MM.1S (cell line): ENCODE measurements around the gene GCLC.

ENCODE experiments used
- DNase-seq: peaks from one replicate; pipeline ENCODE4 v3.0.0-alpha.2; 2015
- H2AFZ ChIP-seq: fragments of 300-600 bp; sonication (generic); 2 replicates; pipeline ENCODE4 v1.6.0; 2016; ENCODE audit warnings: antibody characterized with exemption, low read length
- H3F3A ChIP-seq: fragments of 300-600 bp; sonication (generic); 2 replicates; pipeline ENCODE4 v1.6.1; 2016; ENCODE audit warnings: mild to moderate bottlenecking, antibody characterized with exemption, low read length, moderate library complexity, mixed read lengths; ENCODE audit not compliant: insufficient read depth
- H3K27ac ChIP-seq: fragments of 300-600 bp; sonication (generic); 2 replicates; pipeline ENCODE4 v1.5.1; 2016; ENCODE audit warnings: mild to moderate bottlenecking, low read length
- H3K27me3 ChIP-seq: fragments of 300-600 bp; sonication (generic); replicated peaks from 2 replicates; pipeline ENCODE4 v1.6.0; 2016; ENCODE audit warnings: low read length; ENCODE audit not compliant: insufficient read depth
- H3K36me3 ChIP-seq: fragments of 300-600 bp; sonication (generic); replicated peaks from 2 replicates; pipeline ENCODE4 v1.6.1; 2016; ENCODE audit warnings: mild to moderate bottlenecking, low read length, mixed read lengths; ENCODE audit not compliant: insufficient read depth
- H3K4me1 ChIP-seq: fragments of 300-600 bp; sonication (generic); 2 replicates; pipeline ENCODE4 v1.6.1; 2016; ENCODE audit warnings: low read length, mixed read lengths
- H3K4me2 ChIP-seq: fragments of 300-600 bp; sonication (generic); 2 replicates; pipeline ENCODE4 v1.6.0; 2016; ENCODE audit warnings: low read depth, low read length
- H3K4me3 ChIP-seq: fragments of 300-600 bp; sonication (generic); 2 replicates; pipeline ENCODE4 v1.5.1; 2016; ENCODE audit warnings: low read length, mixed read lengths
- H3K79me2 ChIP-seq: fragments of 300-600 bp; sonication (generic); 2 replicates; pipeline ENCODE4 v1.6.1; 2016; ENCODE audit warnings: mixed run types, low read length, mixed read lengths
- H3K9ac ChIP-seq: fragments of 300-600 bp; sonication (generic); 2 replicates; pipeline ENCODE4 v1.6.1; 2016; ENCODE audit warnings: low read length, mixed read lengths
- H3K9me2 ChIP-seq: fragments of 300-600 bp; sonication (generic); replicated peaks from 2 replicates; pipeline ENCODE4 v1.6.1; 2016; ENCODE audit warnings: mild to moderate bottlenecking, low read length, mixed read lengths; ENCODE audit not compliant: insufficient read depth
- H3K9me3 ChIP-seq: fragments of 300-600 bp; sonication (generic); replicated peaks from 2 replicates; pipeline ENCODE4 v1.6.1; 2016; ENCODE audit warnings: mild to moderate bottlenecking, low read length, mixed read lengths; ENCODE audit not compliant: insufficient read depth
- H4K20me1 ChIP-seq: fragments of 300-600 bp; sonication (generic); 2 replicates; pipeline ENCODE4 v1.6.1; 2016; ENCODE audit warnings: mild to moderate bottlenecking, low read length, moderate library complexity, mixed read lengths; ENCODE audit not compliant: insufficient read depth
- CTCF ChIP-seq: fragments of 300-600 bp; sonication (generic); IDR thresholded peaks from 2 replicates; pipeline ENCODE4 v1.5.1; 2016; ENCODE audit warnings: antibody characterized with exemption, low read length, mixed read lengths
- EZH2 ChIP-seq: fragments of 300-600 bp; sonication (generic); optimal IDR thresholded peaks from 2 replicates; pipeline ENCODE3; 2017; ENCODE audit warnings: low read depth, mild to moderate bottlenecking, antibody characterized with exemption, low read length, mixed read lengths
- EZH2phosphoT487 ChIP-seq: fragments of 300-600 bp; sonication (generic); IDR thresholded peaks from 2 replicates; pipeline ENCODE4 v1.6.1; 2018; ENCODE audit warnings: antibody characterized with exemption, low read length

GCLC gene

GRCh38 chr6:53547811-53548496 lies 3.1 kb upstream of the GCLC start:
- peaks cover 8% of the 10 kb centered on the region; the same call in 1 of the 2 replicates for H3K4me1 ChIP-seq
- no peaks in the 10 kb centered on the region for H4K20me1 ChIP-seq
- H3K9ac ChIP-seq = peak overlapping the region; percentile 20; the same call in 1 of the 2 replicates
- TF ChIP-seq EZH2 (no peak), CTCF (no peak), EZH2phosphoT487 (no peak)
- peaks cover 12% of the 10 kb centered on the region for H3K79me2 ChIP-seq
- H3K27ac ChIP-seq = peak overlapping the region; percentile 33; the same call in 1 of the 2 replicates
- H3K9me2 ChIP-seq = no peaks in the 10 kb centered on the region
- peaks cover 7% of the 10 kb centered on the region; the same call in 1 of the 2 replicates for H3F3A ChIP-seq
- DNase-seq = peak; percentile 98
- H3K27me3 ChIP-seq = peaks cover 15% of the 10 kb centered on the region
- H3K9me3 ChIP-seq = no peaks in the 10 kb centered on the region
- H3K4me3 ChIP-seq = peak overlapping the region; percentile 62
- no peaks in the 10 kb centered on the region for H3K36me3 ChIP-seq
- peak overlapping the region; percentile 61 for H3K4me2 ChIP-seq
- H2AFZ ChIP-seq = peak overlapping the region; percentile 69

- H3F3A ChIP-seq = peaks cover 7% of the 10 kb centered on the region; the same call in 1 of the 2 replicates
- H2AFZ ChIP-seq = peak overlapping the region; percentile 69
- H3K4me3 ChIP-seq = peak overlapping the region; percentile 62
- H3K9me3 ChIP-seq = no peaks in the 10 kb centered on the region
- H3K9me2 ChIP-seq = no peaks in the 10 kb centered on the region
- H3K79me2 ChIP-seq = peaks cover 17% of the 10 kb centered on the region
- peaks cover 15% of the 10 kb centered on the region for H3K27me3 ChIP-seq
- peak; percentile 10 for DNase-seq
- no peaks in the 10 kb centered on the region for H4K20me1 ChIP-seq
- H3K4me2 ChIP-seq = peak overlapping the region; percentile 61
- TF ChIP-seq EZH2 = no peak
- TF ChIP-seq EZH2phosphoT487 = no peak
- peaks cover 9% of the 10 kb centered on the region; the same call in 1 of the 2 replicates for H3K4me1 ChIP-seq
- H3K9ac ChIP-seq = no peak overlapping the region; the same call in 1 of the 2 replicates
- H3K27ac ChIP-seq = no peak overlapping the region
- H3K36me3 ChIP-seq = no peaks in the 10 kb centered on the region
These were observed 2.4 kb upstream of the GCLC start for GRCh38 chr6:53547166-53547810.

GRCh38 chr6:53546281-53546680 lies 1.4 kb upstream of the GCLC start:
- DNase-seq = no peak
- H3K79me2 ChIP-seq = peaks cover 24% of the 10 kb centered on the region
- H3K9ac ChIP-seq = no peak overlapping the region
- H3K9me2 ChIP-seq = no peaks in the 10 kb centered on the region
- no peak overlapping the region for H3K4me3 ChIP-seq
- peaks cover 9% of the 10 kb centered on the region; the same call in 1 of the 2 replicates for H3K4me1 ChIP-seq
- peaks cover 15% of the 10 kb centered on the region for H3K27me3 ChIP-seq
- H3F3A ChIP-seq = peaks cover 7% of the 10 kb centered on the region; the same call in 1 of the 2 replicates
- no peak overlapping the region for H2AFZ ChIP-seq
- no peaks in the 10 kb centered on the region for H3K9me3 ChIP-seq
- H3K27ac ChIP-seq = no peak overlapping the region
- no peaks in the 10 kb centered on the region for H4K20me1 ChIP-seq
- H3K36me3 ChIP-seq = no peaks in the 10 kb centered on the region
- TF ChIP-seq EZH2phosphoT487 (no peak), EZH2 (no peak), CTCF (no peak)
- no peak overlapping the region for H3K4me2 ChIP-seq

GRCh38 chr6:53544217-53544469 lies 758 bp downstream of the GCLC start:
- Histone ChIP-seq H3K4me3 (peak overlapping the region; percentile 96), H3K4me2 (peak overlapping the region; percentile 73), H3K27ac (peak overlapping the region; percentile 76; the same call in 1 of the 2 replicates), H3K9me2 (no peaks in the 10 kb centered on the region), H3K9ac (peak overlapping the region; percentile 78), H3F3A (peaks cover 7% of the 10 kb centered on the region; the same call in 1 of the 2 replicates), H3K79me2 (peaks cover 40% of the 10 kb centered on the region), H3K9me3 (no peaks in the 10 kb centered on the region), H3K36me3 (no peaks in the 10 kb centered on the region), H3K27me3 (peaks cover 15% of the 10 kb centered on the region), H3K4me1 (peaks cover 9% of the 10 kb centered on the region; the same call in 1 of the 2 replicates), H2AFZ (peak overlapping the region; percentile 85), H4K20me1 (no peaks in the 10 kb centered on the region)
- no peak for DNase-seq
- TF ChIP-seq CTCF (no peak), EZH2phosphoT487 (no peak), EZH2 (no peak)
